ENCODE data around the gene SCAP. TPM values are rescaled to one million over a fixed set of nuclear protein-coding genes. Genes with fewer than 3 reads are reported as not detected.

SCAP gene
- total and polyA plus RNA-seq, 2 donors (not counting 1 experiment from before 2014, with no cell fraction given): 55.8 to 113 TPM

DNA sequence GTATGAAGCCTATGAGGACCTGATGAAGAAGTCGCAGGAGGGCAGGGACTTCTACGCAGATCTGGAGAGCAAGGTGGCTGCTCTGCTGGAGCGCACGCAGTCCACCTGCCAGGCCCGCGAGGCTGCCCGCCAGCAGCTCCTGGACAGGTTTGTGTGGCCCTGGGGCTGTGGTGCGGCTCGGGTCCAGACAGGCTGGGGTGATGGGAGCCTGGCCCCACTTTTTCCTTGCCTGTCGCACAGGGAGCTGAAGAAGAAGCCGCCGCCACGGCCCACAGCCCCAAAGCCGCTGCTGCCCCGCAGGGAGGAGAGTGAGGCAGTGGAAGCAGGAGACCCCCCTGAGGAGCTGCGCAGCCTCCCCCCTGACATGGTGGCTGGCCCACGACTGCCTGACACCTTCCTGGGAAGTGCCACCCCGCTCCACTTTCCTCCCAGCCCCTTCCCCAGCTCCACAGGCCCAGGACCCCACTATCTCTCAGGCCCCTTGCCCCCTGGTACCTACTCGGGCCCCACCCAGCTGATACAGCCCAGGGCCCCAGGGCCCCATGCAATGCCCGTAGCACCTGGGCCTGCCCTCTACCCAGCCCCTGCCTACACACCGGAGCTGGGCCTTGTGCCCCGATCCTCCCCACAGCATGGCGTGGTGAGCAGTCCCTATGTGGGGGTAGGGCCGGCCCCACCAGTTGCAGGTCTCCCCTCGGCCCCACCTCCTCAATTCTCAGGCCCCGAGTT is 65.9 kb downstream of the SCAP start:
- Histone ChIP-seq H3K36me3 (replicated peaks in 1 of 2; ENCODE audit: control extremely low read depth in 1 of 2, control insufficient read depth in 1 of 2, extremely low read depth in 1 of 2, insufficient read depth in 2 of 2, low read length in 1 of 2) (peaks cover 0 to 84% of the 10 kb centered on the region in 2 experiments), H3K4me3 (ENCODE audit: control extremely low read depth in 1 of 5, extremely low read depth in 1 of 5, insufficient read depth in 1 of 5, low read depth in 2 of 5, low read length in 4 of 5) (no peak overlapping the region), H3K4me2 (replicated peaks; ENCODE audit: low read depth, low read length, poor library complexity, severe bottlenecking) (no peak overlapping the region), H3K27ac (ENCODE audit: low read length in 2 of 2) (no peak overlapping the region), H2AFZ (ENCODE audit: insufficient read depth, low read depth, low read length, poor library complexity, severe bottlenecking) (no peak overlapping the region), H3K9me3 (ENCODE audit: control extremely low read depth in 1 of 3, control insufficient read depth in 2 of 3, insufficient read depth in 1 of 3, low read length in 2 of 3) (no peaks in the 10 kb centered on the region), H3K27me3 (replicated peaks in 1 of 4; ENCODE audit: control extremely low read depth in 1 of 4, control insufficient read depth in 3 of 4, insufficient read depth in 4 of 4, low read length in 3 of 4) (no peaks in the 10 kb centered on the region), H3K9ac (ENCODE audit: low read length) (no peak overlapping the region), H3K79me2 (ENCODE audit: control insufficient read depth, insufficient read depth, low read length) (peaks cover 5% of the 10 kb centered on the region), H3K4me1 (ENCODE audit: control insufficient read depth in 2 of 2, insufficient read depth in 2 of 2, low read length in 2 of 2) (peaks cover 7 to 10% of the 10 kb centered on the region in 2 donors), H4K20me1 (ENCODE audit: control insufficient read depth, insufficient read depth, low read length, poor library complexity, severe bottlenecking) (peaks cover 12% of the 10 kb centered on the region)
- ChIA-PET POLR2A (interaction anchor here (0.5 kb wide), 1 partner anchor 380 kb away, joined by 4 read pairs; no protein-coding TSS in a partner anchor), CTCF (interaction anchor here (0.5 to 1.5 kb wide), 3 partner anchors 11 to 73 kb away, joined by 3 to 9 read pairs (median 3); no protein-coding TSS in a partner anchor)
- 97% methylated on average over 19 of the region's 26 CpGs for WGBS (ENCODE audit: insufficient coverage)
- Mint-ChIP-seq H3K9me3 (ENCODE audit: insufficient read depth) (no peaks in the 10 kb centered on the region), H3K4me1 (peaks cover 11% of the 10 kb centered on the region), H3K27me3 (no peaks in the 10 kb centered on the region), H3K27ac (no peak overlapping the region), H3K4me3 (no peak overlapping the region)
- intact Hi-C loops (cut with micrococcal nuclease): no loop called here
- DNase-seq (no peak), ATAC-seq (ENCODE audit: low read depth) (no peak)
- TF ChIP-seq, protein P1, sequence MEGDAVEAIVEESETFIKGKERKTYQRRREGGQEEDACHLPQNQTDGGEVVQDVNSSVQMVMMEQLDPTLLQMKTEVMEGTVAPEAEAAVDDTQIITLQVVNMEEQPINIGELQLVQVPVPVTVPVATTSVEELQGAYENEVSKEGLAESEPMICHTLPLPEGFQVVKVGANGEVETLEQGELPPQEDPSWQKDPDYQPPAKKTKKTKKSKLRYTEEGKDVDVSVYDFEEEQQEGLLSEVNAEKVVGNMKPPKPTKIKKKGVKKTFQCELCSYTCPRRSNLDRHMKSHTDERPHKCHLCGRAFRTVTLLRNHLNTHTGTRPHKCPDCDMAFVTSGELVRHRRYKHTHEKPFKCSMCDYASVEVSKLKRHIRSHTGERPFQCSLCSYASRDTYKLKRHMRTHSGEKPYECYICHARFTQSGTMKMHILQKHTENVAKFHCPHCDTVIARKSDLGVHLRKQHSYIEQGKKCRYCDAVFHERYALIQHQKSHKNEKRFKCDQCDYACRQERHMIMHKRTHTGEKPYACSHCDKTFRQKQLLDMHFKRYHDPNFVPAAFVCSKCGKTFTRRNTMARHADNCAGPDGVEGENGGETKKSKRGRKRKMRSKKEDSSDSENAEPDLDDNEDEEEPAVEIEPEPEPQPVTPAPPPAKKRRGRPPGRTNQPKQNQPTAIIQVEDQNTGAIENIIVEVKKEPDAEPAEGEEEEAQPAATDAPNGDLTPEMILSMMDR (IDR thresholded peaks at IDR 0.05): no peak
- no peak for TF ChIP-seq EZH2 (IDR thresholded peaks at IDR 0.05; ENCODE audit: borderline replicate concordance, insufficient read depth, low read depth, low read length, poor library complexity, severe bottlenecking)

DNA sequence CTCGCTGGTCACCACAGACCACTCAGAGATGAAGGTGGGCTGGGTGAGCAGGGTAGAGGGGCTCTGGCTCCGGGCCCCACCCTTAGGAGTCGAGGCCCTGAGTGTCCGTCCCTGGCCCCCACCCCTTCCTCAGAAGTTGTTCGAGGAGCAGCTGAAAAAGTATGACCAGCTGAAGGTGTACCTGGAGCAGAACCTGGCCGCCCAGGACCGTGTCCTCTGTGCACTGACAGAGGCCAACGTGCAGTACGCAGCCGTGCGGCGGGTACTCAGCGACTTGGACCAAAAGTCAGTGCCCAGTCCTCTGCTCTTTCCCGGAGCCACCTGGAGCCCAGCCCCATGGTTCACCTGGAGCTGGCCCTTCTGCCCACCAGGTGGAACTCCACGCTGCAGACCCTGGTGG is 66.5 kb downstream of the SCAP start:
- Mint-ChIP-seq H3K4me1 (peaks cover 5% of the 10 kb centered on the region), H3K4me3 (no peak overlapping the region), H3K27me3 (no peaks in the 10 kb centered on the region), H3K9me3 (ENCODE audit: insufficient read depth) (no peaks in the 10 kb centered on the region), H3K27ac (no peak overlapping the region)
- no peaks in the 10 kb centered on the region for H3K9me3 ChIP-seq (ENCODE audit: control extremely low read depth in 1 of 3, control insufficient read depth in 2 of 3, insufficient read depth in 1 of 3, low read length in 2 of 3)
- peaks cover 7% of the 10 kb centered on the region for H3K79me2 ChIP-seq (ENCODE audit: control insufficient read depth, insufficient read depth, low read length)
- H3K4me1 ChIP-seq (ENCODE audit: control insufficient read depth in 2 of 2, insufficient read depth in 2 of 2, low read length in 2 of 2): peaks cover 3 to 4% of the 10 kb centered on the region in 2 donors
- peaks cover 18% of the 10 kb centered on the region for H4K20me1 ChIP-seq (ENCODE audit: control insufficient read depth, insufficient read depth, low read length, poor library complexity, severe bottlenecking)
- no peaks in the 10 kb centered on the region for H3K27me3 ChIP-seq (replicated peaks in 1 of 4; ENCODE audit: control extremely low read depth in 1 of 4, control insufficient read depth in 3 of 4, insufficient read depth in 4 of 4, low read length in 3 of 4)
- H3K27ac ChIP-seq (ENCODE audit: low read length in 2 of 2): no peak overlapping the region
- ATAC-seq (ENCODE audit: low read depth): no peak
- POLR2A ChIA-PET: no interaction called here
- no peak for TF ChIP-seq EZH2 (IDR thresholded peaks at IDR 0.05; ENCODE audit: borderline replicate concordance, insufficient read depth, low read depth, low read length, poor library complexity, severe bottlenecking)
- TF ChIP-seq, protein P1 (IDR thresholded peaks at IDR 0.05): no peak
- no peak overlapping the region for H3K9ac ChIP-seq (ENCODE audit: low read length)
- H3K4me3 ChIP-seq (ENCODE audit: control extremely low read depth in 1 of 5, extremely low read depth in 1 of 5, insufficient read depth in 1 of 5, low read depth in 2 of 5, low read length in 4 of 5): no peak overlapping the region
- peaks cover 0 to 83% of the 10 kb centered on the region in 2 experiments for H3K36me3 ChIP-seq (replicated peaks in 1 of 2; ENCODE audit: control extremely low read depth in 1 of 2, control insufficient read depth in 1 of 2, extremely low read depth in 1 of 2, insufficient read depth in 2 of 2, low read length in 1 of 2)
- CTCF ChIA-PET: interaction anchor here (0.5 to 1.5 kb wide), 3 partner anchors 12 to 73 kb away, joined by 3 to 9 read pairs (median 3); no protein-coding TSS in a partner anchor
- no peak for DNase-seq
- H2AFZ ChIP-seq (ENCODE audit: insufficient read depth, low read depth, low read length, poor library complexity, severe bottlenecking): no peak overlapping the region
- H3K4me2 ChIP-seq (replicated peaks; ENCODE audit: low read depth, low read length, poor library complexity, severe bottlenecking): no peak overlapping the region
- WGBS (ENCODE audit: insufficient coverage): 93% methylated on average over 14 of the region's 15 CpGs
- intact Hi-C loops (cut with micrococcal nuclease): no loop called here

Data from B cell (primary cell).